Duodenal mucosa (tissue), 2 donors: ENCODE results near the gene SAE1.

Experiments used
- H3K27ac ChIP-seq: one replicate; pipeline ENCODE4 v1.7.0; 2013; ENCODE audit warnings: low read depth, low read length
- H3K27me3 ChIP-seq, 2 donors: one replicate each; pipeline ENCODE4 v1.7.0; 2013; ENCODE audit warnings: low read length in 2 of 2, control low read depth in 1 of 2; ENCODE audit not compliant: insufficient read depth in 2 of 2, control insufficient read depth in 1 of 2
- H3K36me3 ChIP-seq, 2 donors: one replicate each; pipeline ENCODE4 v1.7.0; 2013; ENCODE audit warnings: low read length in 2 of 2, control low read depth in 1 of 2; ENCODE audit not compliant: insufficient read depth in 2 of 2, control insufficient read depth in 1 of 2
- H3K4me1 ChIP-seq, 2 donors: one replicate each; pipeline ENCODE4 v1.7.0; 2013; ENCODE audit warnings: low read length in 2 of 2, control low read depth in 1 of 2; ENCODE audit not compliant: insufficient read depth in 2 of 2, control insufficient read depth in 1 of 2
- H3K4me3 ChIP-seq, 2 donors: one replicate each; pipeline ENCODE4 v1.7.0; 2013; ENCODE audit warnings: low read length in 2 of 2, low read depth in 1 of 2
- H3K9ac ChIP-seq, 2 donors: one replicate each; pipeline ENCODE4 v1.7.0; 2013; ENCODE audit warnings: low read length in 2 of 2, low read depth in 1 of 2
- H3K9me3 ChIP-seq, 2 donors: one replicate each; pipeline ENCODE4 v1.7.0; 2013; ENCODE audit warnings: low read length in 2 of 2, control low read depth in 1 of 2; ENCODE audit not compliant: control insufficient read depth in 1 of 2

The SAE1 gene

GRCh38 chr19:47130589-47131227, at the start of gene SAE1:
Gene SAE1 (plus strand): TSS chr19:47130835. CDS start chr19:47130931, 96 bp downstream.
- no peaks in the 10 kb centered on the region for H3K27me3 ChIP-seq
- H3K36me3 ChIP-seq: no peaks in the 10 kb centered on the region
- H3K27ac ChIP-seq: peak within 1 kb of the TSS; percentile 73
- H3K4me1 ChIP-seq: peaks cover 4 to 6% of the 10 kb centered on the region in 2 donors
- no peaks in the 10 kb centered on the region for H3K9me3 ChIP-seq
- H3K9ac ChIP-seq: peak within 1 kb of the TSS; percentile 81 to 95
- peak within 1 kb of the TSS; percentile 96 to 99 for H3K4me3 ChIP-seq

DNA sequence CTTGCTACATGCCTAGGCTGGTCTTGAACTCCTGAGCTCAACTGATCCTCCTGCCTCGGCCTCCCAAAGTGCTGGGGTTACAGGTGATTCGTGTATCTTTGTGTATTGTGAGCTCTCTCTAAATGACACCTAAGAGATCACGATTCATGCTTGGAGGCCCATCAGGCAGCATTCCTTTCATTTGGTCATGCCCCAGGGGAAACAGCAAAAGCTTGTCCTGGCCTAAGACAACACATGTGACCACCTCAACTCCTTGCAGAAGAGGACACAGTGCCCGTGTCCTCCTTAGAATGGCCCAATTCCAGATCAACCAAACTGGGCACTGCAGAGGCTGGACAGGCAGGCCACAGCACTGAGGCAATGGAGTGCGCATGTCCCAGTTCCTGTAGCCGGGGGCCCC, 49.5 kb upstream of the SAE1 start:
- H3K27me3 ChIP-seq: no peaks in the 10 kb centered on the region
- no peaks in the 10 kb centered on the region for H3K4me1 ChIP-seq
- no peaks in the 10 kb centered on the region for H3K9me3 ChIP-seq
- H3K4me3 ChIP-seq: no peak overlapping the region
- H3K36me3 ChIP-seq: peaks cover 34 to 71% of the 10 kb centered on the region in 2 donors
- H3K9ac ChIP-seq: no peak overlapping the region
- H3K27ac ChIP-seq: no peak overlapping the region

- Histone ChIP-seq H3K27ac (no peak overlapping the region), H3K9me3 (no peaks in the 10 kb centered on the region), H3K4me3 (no peak overlapping the region), H3K27me3 (no peaks in the 10 kb centered on the region), H3K9ac (no peak overlapping the region), H3K4me1 (no peaks in the 10 kb centered on the region), H3K36me3 (peaks cover 37 to 71% of the 10 kb centered on the region in 2 donors)
These were observed 48.1 kb upstream of the SAE1 start for GRCh38 chr19:47082493-47082892.

DNA sequence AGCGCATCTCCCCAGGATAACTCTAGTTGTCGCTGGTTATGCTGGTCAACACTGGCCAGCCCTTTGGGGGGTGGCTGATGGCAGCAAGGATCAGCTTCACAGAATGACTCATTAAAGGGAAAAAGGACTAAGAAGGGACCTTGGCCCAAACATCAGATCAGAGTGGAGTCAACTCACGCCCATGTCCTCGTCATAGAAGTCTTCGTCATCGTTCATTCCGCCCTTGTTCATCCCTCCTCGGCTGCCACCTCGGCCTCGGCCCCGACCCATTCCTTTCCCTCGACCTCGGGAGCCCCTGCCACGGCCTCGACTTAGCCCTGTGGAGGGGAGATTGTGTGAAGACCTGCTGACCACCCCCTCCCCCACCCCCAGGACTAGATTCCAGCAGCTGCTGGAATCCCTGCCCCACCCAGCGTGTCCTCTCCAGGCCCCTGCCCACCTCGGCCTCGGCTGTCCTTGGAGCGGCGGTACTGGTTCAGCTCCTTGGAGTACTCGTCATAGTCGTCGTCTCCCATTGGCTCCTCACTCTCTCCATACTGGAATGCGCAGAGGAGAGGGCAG, 45.7 kb upstream of the SAE1 start:
- Histone ChIP-seq H3K27me3 (no peaks in the 10 kb centered on the region), H3K27ac (no peak overlapping the region), H3K4me1 (peaks cover 7 to 10% of the 10 kb centered on the region in 2 donors), H3K9me3 (no peaks in the 10 kb centered on the region), H3K4me3 (no peak overlapping the region), H3K36me3 (peaks cover 39 to 82% of the 10 kb centered on the region in 2 donors), H3K9ac (no peak overlapping the region)

DNA sequence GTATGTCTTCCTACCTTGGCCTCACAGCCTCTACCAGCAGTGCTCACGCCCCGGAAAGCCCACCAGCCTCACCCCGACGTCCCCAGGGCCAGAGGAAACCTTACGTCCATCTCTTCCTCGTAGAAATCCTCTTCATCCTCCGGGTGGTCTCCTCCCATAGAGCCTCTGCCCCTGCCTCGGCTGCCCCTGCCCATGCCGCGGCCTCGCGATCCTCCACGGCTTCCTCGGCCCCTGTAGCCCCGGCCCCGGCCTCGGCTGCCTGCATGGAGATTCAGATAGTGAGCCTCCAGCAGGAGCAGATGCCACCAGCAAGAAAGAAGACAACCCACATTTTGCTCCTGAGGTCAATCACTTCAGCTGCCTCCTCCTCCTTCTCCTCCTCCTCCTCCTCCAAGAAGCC, 44.4 kb upstream of the SAE1 start:
- H3K4me3 ChIP-seq: no peak overlapping the region
- peaks cover 44 to 82% of the 10 kb centered on the region in 2 donors for H3K36me3 ChIP-seq
- peaks cover 13 to 16% of the 10 kb centered on the region in 2 donors for H3K4me1 ChIP-seq
- no peak overlapping the region for H3K27ac ChIP-seq
- H3K27me3 ChIP-seq: no peaks in the 10 kb centered on the region
- no peaks in the 10 kb centered on the region for H3K9me3 ChIP-seq
- H3K9ac ChIP-seq: no peak overlapping the region

DNA sequence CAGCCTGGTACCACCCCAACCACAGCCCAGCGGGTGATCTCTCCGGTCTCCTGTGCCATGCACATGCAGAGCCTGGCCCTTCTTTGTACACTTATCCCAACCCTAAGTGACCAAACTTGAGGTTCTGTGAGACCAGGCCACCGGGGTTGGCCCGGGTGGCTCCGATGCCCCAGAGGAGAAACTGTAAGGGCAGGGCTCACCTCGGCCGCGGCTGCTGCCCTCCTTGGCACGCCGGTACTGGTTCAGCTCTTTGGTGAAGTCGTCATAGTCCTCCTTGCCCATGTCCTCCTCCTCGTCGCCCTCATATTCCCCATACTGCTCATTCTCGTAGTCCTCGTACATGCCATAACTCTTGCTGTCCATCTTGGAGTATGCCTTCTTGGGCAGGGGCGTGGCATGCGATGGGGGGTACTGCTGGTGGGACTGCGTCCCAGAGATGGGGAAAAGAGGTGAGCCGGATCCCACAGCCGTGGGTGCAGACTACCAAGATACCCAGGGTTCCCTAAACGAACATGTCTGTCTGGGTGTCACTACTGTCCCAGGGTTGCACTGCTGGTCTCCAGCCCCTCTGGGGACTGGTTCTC, 40.8 kb upstream of the SAE1 start:
- Histone ChIP-seq H3K9me3 (no peaks in the 10 kb centered on the region), H3K36me3 (peaks cover 24 to 68% of the 10 kb centered on the region in 2 donors), H3K27me3 (no peaks in the 10 kb centered on the region), H3K9ac (peak overlapping the region; percentile 44 to 47), H3K4me3 (no peak overlapping the region), H3K27ac (peak overlapping the region; percentile 85), H3K4me1 (peaks cover 21 to 29% of the 10 kb centered on the region in 2 donors)

DNA sequence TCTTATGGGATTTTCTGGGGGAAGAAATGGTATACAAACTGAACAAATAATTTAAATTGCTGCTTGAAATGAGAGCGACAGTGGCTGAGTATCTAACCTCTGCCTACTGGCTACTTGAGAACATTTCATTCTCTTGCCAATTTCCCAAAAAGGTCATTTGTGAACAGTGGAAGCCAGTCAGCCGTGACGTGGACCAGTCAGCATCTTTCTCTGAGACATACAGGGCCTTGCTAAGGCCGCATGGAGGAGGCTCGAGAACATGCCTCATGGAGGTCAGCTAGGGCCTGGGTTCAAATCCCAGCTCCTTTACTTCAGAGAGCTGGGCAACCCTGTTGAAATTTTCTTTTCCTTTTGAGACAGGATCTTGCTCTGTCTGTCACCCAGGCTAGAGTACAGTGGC, 37.4 kb upstream of the SAE1 start:
- H3K27ac ChIP-seq: no peak overlapping the region
- peaks cover 13 to 41% of the 10 kb centered on the region in 2 donors for H3K36me3 ChIP-seq
- no peaks in the 10 kb centered on the region for H3K9me3 ChIP-seq
- no peaks in the 10 kb centered on the region for H3K27me3 ChIP-seq
- H3K9ac ChIP-seq: no peak overlapping the region
- H3K4me3 ChIP-seq: no peak overlapping the region
- peaks cover 55 to 61% of the 10 kb centered on the region in 2 donors for H3K4me1 ChIP-seq

GRCh38 chr19:47093841-47094240, 36.8 kb upstream of the SAE1 start:
- Histone ChIP-seq H3K9ac (peak overlapping the region in 1 of 2 donors; percentile 85), H3K27ac (no peak overlapping the region), H3K9me3 (no peaks in the 10 kb centered on the region), H3K27me3 (no peaks in the 10 kb centered on the region), H3K4me3 (no peak overlapping the region), H3K36me3 (peaks cover 13 to 41% of the 10 kb centered on the region in 2 donors), H3K4me1 (peaks cover 61% of the 10 kb centered on the region in 2 donors)

- H3K27me3 ChIP-seq: no peaks in the 10 kb centered on the region
- H3K27ac ChIP-seq: peak overlapping the region; percentile 90
- H3K36me3 ChIP-seq: peaks cover 12 to 35% of the 10 kb centered on the region in 2 donors
- peaks cover 57 to 59% of the 10 kb centered on the region in 2 donors for H3K4me1 ChIP-seq
- H3K4me3 ChIP-seq: peak overlapping the region; percentile 3 to 9
- H3K9ac ChIP-seq: peak overlapping the region; percentile 77 to 85
- no peaks in the 10 kb centered on the region for H3K9me3 ChIP-seq
These were observed 35.8 kb upstream of the SAE1 start for GRCh38 chr19:47094557-47095475.
